Gastrocnemius medialis (tissue), 4 donors: ENCODE results near the gene CCDC54.

Experiments
- POLR2A ChIP-seq, 2 donors: fragments of 450-650 bp; IDR thresholded peaks; one replicate each; pipeline ENCODE4 v1.6.1; 2017; ENCODE audit warnings: antibody characterized with exemption in 2 of 2, mild to moderate bottlenecking in 2 of 2, moderate library complexity in 2 of 2
- TF ChIP-seq, protein P1 (sequence below), 5 experiments: fragments of 450-650 bp in 3 of 5; fragments of 200-600 bp in 2 of 5; sonication (generic) in 2 of 5; IDR thresholded peaks in 4 of 5; conservative IDR thresholded peaks in 1 of 5; 1 replicate in 4 of 5; 2 replicates in 1 of 5; pipeline ENCODE4 v1.5.1; 2016 to 2019; ENCODE audit warnings: antibody characterized with exemption in 5 of 5, mild to moderate bottlenecking in 3 of 5, moderate library complexity in 3 of 5

DNA sequence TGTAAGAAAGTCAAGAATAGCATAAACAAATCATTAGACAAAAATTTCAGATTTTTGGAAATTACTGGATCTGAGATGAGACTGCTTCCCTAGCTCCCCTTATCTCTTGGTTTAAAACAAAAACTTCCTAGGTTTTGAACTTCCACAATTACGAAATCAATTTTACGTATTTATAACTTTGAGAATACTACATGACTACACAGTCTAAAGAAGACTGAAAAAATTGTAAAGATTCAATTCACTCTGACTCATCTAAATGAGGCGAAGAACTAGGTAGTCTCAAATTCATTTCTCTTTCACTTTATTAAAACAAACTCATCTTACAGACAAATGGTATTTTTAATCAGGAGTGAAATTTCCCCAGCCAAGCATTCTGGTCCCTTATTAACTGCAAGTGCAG is 10.3 kb downstream of the CCDC54 start:
- TF ChIP-seq, protein P1, sequence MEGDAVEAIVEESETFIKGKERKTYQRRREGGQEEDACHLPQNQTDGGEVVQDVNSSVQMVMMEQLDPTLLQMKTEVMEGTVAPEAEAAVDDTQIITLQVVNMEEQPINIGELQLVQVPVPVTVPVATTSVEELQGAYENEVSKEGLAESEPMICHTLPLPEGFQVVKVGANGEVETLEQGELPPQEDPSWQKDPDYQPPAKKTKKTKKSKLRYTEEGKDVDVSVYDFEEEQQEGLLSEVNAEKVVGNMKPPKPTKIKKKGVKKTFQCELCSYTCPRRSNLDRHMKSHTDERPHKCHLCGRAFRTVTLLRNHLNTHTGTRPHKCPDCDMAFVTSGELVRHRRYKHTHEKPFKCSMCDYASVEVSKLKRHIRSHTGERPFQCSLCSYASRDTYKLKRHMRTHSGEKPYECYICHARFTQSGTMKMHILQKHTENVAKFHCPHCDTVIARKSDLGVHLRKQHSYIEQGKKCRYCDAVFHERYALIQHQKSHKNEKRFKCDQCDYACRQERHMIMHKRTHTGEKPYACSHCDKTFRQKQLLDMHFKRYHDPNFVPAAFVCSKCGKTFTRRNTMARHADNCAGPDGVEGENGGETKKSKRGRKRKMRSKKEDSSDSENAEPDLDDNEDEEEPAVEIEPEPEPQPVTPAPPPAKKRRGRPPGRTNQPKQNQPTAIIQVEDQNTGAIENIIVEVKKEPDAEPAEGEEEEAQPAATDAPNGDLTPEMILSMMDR (IDR thresholded peaks at IDR 0.05 in 4 of 5, conservative IDR thresholded peaks at IDR 0.05 in 1 of 5): no peak
- no peak for TF ChIP-seq POLR2A (IDR thresholded peaks at IDR 0.05)
